NCI-H1048 (cell line): ENCODE data around the gene PDPN.
"Not testable (repeated sequence)": the region's sequence is repeated elsewhere in the genome, so short reads cannot be mapped to it uniquely, and the experiment has no call there.

Experiments used
- DNase-seq: peaks from one replicate; lab custom pipeline; 2025; lab: John Stamatoyannopoulos, UW

The PDPN gene

GRCh38 chr1:13583595-13583965 lies at the start of gene PDPN:
Gene PDPN (plus strand): TSS chr1:13583832. CDS start chr1:13584034, 202 bp downstream.
- DNase-seq = no peak

DNA sequence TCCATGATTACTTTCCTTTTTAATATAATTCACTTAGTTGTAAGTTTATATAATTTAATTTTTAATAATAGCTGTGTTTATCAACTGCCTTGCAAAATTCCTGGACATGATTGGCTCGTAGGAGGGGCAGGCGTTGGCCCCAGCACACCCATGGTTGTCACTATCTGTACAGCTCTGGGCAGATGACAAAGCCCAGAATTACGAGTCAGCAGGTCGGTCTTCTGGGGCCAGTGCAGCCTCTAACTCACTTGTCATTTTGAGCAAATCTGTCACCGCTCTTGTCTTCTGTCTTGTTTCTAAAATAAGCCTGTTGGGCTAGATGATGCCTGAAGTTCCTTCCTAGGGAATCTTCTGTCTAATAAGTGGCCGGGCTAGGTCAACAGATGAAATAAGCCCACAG lies 48.4 kb upstream of the PDPN start:
- no peak for DNase-seq

- no peak for DNase-seq
Measured at GRCh38 chr1:13536571-13536970, 47.1 kb upstream of the PDPN start.

DNA sequence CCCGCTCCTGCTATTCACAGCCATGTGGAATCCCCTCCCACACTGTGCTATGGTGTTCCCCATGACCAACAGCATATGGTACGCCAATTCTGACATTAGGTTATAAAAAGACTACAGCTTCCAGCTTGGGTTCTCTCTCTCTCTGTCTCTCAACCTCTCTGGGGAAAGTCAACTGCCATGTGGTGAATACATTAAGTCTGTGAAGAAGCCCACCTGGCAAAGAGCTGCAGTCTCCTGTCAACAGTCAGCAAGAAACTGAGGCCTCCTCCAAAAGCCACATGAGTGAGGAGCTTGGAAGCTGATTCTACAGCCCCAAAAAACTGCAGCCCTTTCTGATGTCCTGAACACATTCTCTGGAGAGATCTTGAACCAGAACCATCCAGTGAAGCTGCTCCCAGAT lies 44.8 kb upstream of the PDPN start:
- DNase-seq = no peak

DNA sequence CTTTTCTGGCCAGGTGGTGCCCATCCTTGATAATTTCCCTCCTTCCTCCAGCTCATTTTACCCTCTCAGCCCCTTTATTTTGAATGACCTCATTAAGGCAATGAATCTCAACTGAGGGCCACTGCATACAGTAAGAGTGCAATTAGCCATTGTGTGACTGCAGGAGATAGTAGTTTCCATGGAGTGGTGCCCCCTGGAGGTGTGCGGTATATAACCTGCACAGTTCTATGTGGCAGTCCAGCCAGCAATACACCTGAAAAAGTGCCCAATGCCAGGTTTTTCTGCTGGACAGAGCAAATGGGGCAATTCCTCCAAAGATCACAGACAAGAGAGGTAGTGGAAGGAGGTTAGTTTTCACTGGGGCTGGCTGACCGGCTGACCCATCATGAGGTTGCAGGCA lies 43.9 kb upstream of the PDPN start:
- DNase-seq = no peak

- DNase-seq = no peak
Measured at GRCh38 chr1:13540866-13541265, 42.8 kb upstream of the PDPN start.

- DNase-seq = no peak
Measured at GRCh38 chr1:13541435-13542215, 42.0 kb upstream of the PDPN start.

- no peak for DNase-seq
Measured at GRCh38 chr1:13543451-13544220, 40.0 kb upstream of the PDPN start.

- DNase-seq = no peak
Measured at GRCh38 chr1:13544221-13544556, 39.4 kb upstream of the PDPN start.

GRCh38 chr1:13546791-13547190 lies 36.8 kb upstream of the PDPN start:
- DNase-seq = no peak

GRCh38 chr1:13548281-13548680 lies 35.4 kb upstream of the PDPN start:
- DNase-seq = no peak

- DNase-seq = no peak
Measured at GRCh38 chr1:13549021-13549420, 34.6 kb upstream of the PDPN start.

- DNase-seq = no peak
Measured at GRCh38 chr1:13549521-13549920, 34.1 kb upstream of the PDPN start.

DNA sequence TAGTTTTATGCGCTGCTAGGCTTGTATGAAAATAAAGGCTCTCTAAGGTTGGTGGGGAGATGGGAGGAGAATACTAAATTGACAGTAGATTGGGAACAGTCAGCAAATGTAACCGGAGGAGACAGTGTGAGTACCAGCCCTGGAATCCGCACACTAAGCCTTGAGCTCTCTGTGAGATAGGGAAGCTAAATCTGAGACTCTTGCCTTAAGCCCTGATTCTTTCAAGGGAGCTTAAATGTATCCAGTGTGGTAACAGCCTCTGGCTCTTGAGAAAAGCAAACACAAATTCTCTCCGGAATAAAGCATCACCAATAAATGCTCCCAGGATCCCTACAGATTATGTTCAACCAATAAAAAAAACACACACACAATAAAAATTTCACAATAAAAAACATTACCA lies 33.0 kb upstream of the PDPN start:
- DNase-seq = no peak

DNA sequence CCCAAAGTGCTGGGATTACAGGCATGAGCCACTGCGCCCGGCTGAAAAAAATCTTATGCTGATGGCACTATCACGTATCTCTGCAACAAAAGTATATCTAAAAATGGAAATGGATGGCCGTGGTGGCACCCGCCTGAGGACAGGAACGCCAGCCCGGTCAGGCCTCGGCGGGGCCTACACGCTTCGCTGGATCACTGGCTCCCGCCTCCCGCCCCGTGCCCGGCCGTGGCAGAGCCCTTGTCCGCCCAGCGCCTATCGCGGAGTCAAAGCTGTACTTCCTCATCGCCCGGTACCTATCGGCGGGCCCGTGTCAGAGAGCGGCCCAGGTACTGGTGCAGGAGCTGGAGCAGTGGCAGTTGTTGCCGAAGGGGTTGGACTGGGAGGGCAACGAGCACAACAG lies 28.8 kb upstream of the PDPN start:
- DNase-seq = no peak

- DNase-seq = no peak
Measured at GRCh38 chr1:13556224-13556764, 27.3 kb upstream of the PDPN start.

DNA sequence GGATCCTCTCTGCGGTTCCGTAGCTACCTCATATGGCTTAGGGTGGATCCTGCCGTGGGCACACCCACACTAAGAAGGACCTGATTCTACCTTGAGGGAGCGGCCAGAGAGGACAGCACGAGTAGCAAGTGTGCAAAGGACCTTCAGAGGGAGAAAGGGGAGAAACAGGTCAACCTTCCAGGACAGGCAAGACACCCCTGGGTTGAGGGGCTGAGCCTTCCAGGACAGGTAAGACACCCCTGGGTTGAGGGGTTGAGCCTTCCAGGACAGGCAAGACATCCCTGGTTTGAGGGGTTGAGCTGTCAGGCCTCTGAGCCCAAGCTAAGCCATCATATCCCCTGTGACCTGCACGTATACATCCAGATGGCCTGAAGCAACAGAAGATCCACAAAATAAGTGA lies 23.1 kb upstream of the PDPN start:
- no peak for DNase-seq

DNA sequence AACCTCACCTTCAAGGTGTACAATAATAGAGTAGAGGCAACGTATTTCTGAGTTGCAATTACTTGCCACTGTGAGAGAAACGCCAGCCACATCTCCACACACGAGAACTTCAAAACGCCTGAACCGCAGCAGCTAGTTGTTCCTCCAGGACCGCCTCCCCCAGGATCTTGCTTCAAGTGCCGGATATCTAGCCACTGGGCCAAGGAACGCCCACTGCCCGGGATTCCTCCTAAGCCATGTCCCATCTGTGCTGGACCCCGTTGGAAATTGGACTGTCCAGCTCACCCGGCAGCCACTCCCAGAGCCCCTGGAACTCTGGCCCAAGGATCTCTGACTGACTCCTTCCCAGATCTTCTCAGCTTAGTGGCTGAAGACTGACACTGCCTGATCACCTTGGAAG lies 20.7 kb upstream of the PDPN start:
- DNase-seq = not testable (repeated sequence)

- no peak for DNase-seq
Measured at GRCh38 chr1:13564073-13564472, 19.6 kb upstream of the PDPN start.

DNA sequence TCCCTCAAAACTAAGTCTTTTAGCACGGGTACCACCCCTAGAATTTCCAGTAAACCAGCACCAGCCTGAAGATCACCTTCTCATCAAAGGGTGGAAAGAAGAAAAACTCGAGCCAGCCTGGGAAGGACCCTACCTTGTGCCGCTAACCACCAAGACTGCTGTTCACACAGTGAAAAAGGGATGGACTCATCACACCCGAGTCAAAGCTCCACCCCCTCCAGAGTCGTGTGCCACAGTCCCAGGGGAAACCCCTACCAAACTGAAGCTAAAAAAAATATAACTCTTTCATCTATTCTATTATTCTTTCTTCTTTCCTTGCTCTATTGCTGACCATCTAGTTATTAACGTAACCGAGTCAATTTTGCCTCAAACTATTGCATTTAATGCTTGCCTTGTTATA lies 13.2 kb upstream of the PDPN start:
- DNase-seq = not testable (repeated sequence)

GRCh38 chr1:13570924-13571323 lies 12.7 kb upstream of the PDPN start:
- no peak for DNase-seq

DNA sequence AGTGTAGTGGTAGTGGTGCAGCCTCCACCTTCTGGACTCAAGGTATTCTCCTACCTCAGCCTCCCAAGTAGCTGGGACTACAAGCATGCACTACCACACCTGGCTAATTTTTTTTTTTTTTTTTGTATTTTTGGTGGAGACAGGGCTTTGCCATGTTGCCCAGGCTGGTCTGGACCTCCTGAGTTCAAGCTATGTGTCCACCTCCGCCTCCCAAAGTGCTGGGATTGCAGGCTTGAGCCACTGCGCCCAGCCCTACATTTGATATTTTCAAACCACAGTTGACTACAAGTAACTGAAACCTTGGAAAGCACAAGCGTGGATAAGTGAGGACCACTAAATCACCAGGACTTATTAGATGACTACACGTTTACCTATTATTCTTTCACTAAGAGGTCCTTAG lies 10.0 kb upstream of the PDPN start:
- no peak for DNase-seq

- DNase-seq = no peak
Measured at GRCh38 chr1:13576926-13577325, 6.7 kb upstream of the PDPN start.
